SK-N-SH (cell line): ENCODE measurements around the gene FAM229B. TPM values are rescaled to one million over a fixed set of nuclear protein-coding genes. Genes with fewer than 3 reads are reported as not detected.

Experiments used
- CTCF ChIA-PET: fragments of 300-600, 350-600 bp; formaldehyde crosslinking; extraction: SDS; loops from one replicate; lab custom pipeline; 2021; lab: Yijun Ruan, JAX
- POLR2A ChIA-PET: fragments of 350-600 bp; sonication (Branson Sonifier 250); formaldehyde crosslinking; extraction: SDS; loops from one replicate; lab custom pipeline; 2020; ENCODE audit warnings: antibody characterized with exemption, inconsistent platforms; lab: Yijun Ruan, JAX
- DNase-seq: peaks from one replicate; pipeline ENCODE4 v3.0.0; 2012
- H2AFZ ChIP-seq: fragments of 200-600 bp; sonication (generic); 2 replicates; pipeline ENCODE4 v1.8.1; 2016; ENCODE audit warnings: antibody characterized with exemption, mild to moderate bottlenecking, low read depth
- H3F3A ChIP-seq: fragments of 200-600 bp; sonication (generic); replicated peaks from 2 replicates; pipeline ENCODE3; 2016; ENCODE audit warnings: antibody characterized with exemption, mild to moderate bottlenecking; ENCODE audit not compliant: insufficient read depth
- H3K27ac ChIP-seq, 2 experiments: fragments of 200-500 bp in 1 of 2; fragments of 200-600 bp in 1 of 2; sonication (Bioruptor generic) in 1 of 2; sonication (generic), shearing (Covaris generic) in 1 of 2; 2 replicates each; pipeline versions ENCODE4 v1.5.1 to v1.6.1; 2014 to 2016; ENCODE audit warnings: low read depth in 2 of 2, inconsistent platforms in 1 of 2, low read length in 1 of 2, mild to moderate bottlenecking in 1 of 2, mixed read lengths in 1 of 2
- H3K27me3 ChIP-seq: fragments of 200-600 bp; sonication (generic), shearing (Covaris generic); 2 replicates; pipeline ENCODE4 v1.6.1; 2016; ENCODE audit warnings: mixed run types; ENCODE audit not compliant: insufficient read depth
- H3K36me3 ChIP-seq, 2 experiments: fragments of 200-500 bp in 1 of 2; fragments of 200-600 bp in 1 of 2; sonication (Bioruptor generic) in 1 of 2; sonication (generic) in 1 of 2; replicated peaks in 1 of 2; 2 replicates each; pipeline versions ENCODE3 to v1.5.1; 2014 to 2016; ENCODE audit warnings: low read length in 1 of 2, mild to moderate bottlenecking in 1 of 2; ENCODE audit not compliant: insufficient read depth in 2 of 2, control insufficient read depth in 1 of 2
- H3K4me1 ChIP-seq, 2 experiments: fragments of 200-500 bp in 1 of 2; fragments of 200-600 bp in 1 of 2; sonication (Bioruptor generic) in 1 of 2; sonication (generic), shearing (Covaris generic) in 1 of 2; 2 replicates each; pipeline versions ENCODE4 v1.5.1 to v1.6.1; 2014 to 2016; ENCODE audit warnings: low read depth in 1 of 2, low read length in 1 of 2, mixed run types in 1 of 2; ENCODE audit not compliant: insufficient read depth in 2 of 2, control insufficient read depth in 1 of 2
- H3K4me2 ChIP-seq: fragments of 200-600 bp; sonication (generic), shearing (Covaris generic); 2 replicates; pipeline ENCODE4 v1.6.1; 2017; ENCODE audit warnings: mixed run types
- H3K4me3 ChIP-seq, 2 experiments: fragments of 200-500 bp in 1 of 2; fragments of 200-600 bp in 1 of 2; sonication (Bioruptor generic) in 1 of 2; sonication (generic), shearing (Covaris generic) in 1 of 2; 2 replicates each; pipeline versions ENCODE4 v1.5.1 to v1.8.1; 2014 to 2016; ENCODE audit warnings: low read depth in 2 of 2, inconsistent platforms in 1 of 2, low read length in 1 of 2, mild to moderate bottlenecking in 1 of 2, mixed read lengths in 1 of 2, moderate library complexity in 1 of 2
- H3K79me2 ChIP-seq: fragments of 200-600 bp; sonication (generic); 2 replicates; pipeline ENCODE4 v1.8.1; 2017; ENCODE audit warnings: mild to moderate bottlenecking; ENCODE audit not compliant: insufficient read depth
- H3K9ac ChIP-seq: fragments of 200-600 bp; sonication (generic); 2 replicates; pipeline ENCODE4 v1.6.1; 2017; ENCODE audit warnings: mixed run types
- H3K9me2 ChIP-seq: fragments of 200-600 bp; sonication (generic); 2 replicates; pipeline ENCODE4 v1.6.1; 2017; ENCODE audit warnings: mixed run types
- H3K9me3 ChIP-seq: fragments of 200-600 bp; sonication (generic); 2 replicates; pipeline ENCODE4 v1.6.1; 2017; ENCODE audit warnings: mixed run types, mild to moderate bottlenecking, moderate library complexity
- H4K20me1 ChIP-seq: fragments of 200-600 bp; sonication (generic); 2 replicates; pipeline ENCODE4 v1.6.1; 2017; ENCODE audit warnings: mild to moderate bottlenecking, mixed run types; ENCODE audit not compliant: insufficient read depth
- ELF1 ChIP-seq: IDR thresholded peaks from 2 replicates; pipeline ENCODE4 v1.4.0; 2012
- EZH2phosphoT487 ChIP-seq: fragments of 200-600 bp; sonication (generic); IDR thresholded peaks from 2 replicates; pipeline ENCODE4 v1.6.1; 2017; ENCODE audit warnings: low read depth, mixed run types, mild to moderate bottlenecking, antibody characterized with exemption, moderate library complexity, borderline replicate concordance
- FOXM1 ChIP-seq: IDR thresholded peaks from 2 replicates; pipeline ENCODE4 v1.4.0; 2012; ENCODE audit warnings: low read depth, mild to moderate bottlenecking
- GABPA ChIP-seq: IDR thresholded peaks from 2 replicates; pipeline ENCODE4 v1.4.0; 2012; ENCODE audit warnings: low read depth, mild to moderate bottlenecking
- GATA2 ChIP-seq: sonication (generic); formaldehyde crosslinking; IDR thresholded peaks from 2 replicates; pipeline ENCODE4 v1.5.0; 2020; ENCODE audit warnings: mild to moderate bottlenecking, missing genetic modification reagents
- POLR2AphosphoS5 ChIP-seq: IDR thresholded peaks from 2 replicates; pipeline ENCODE4 v1.6.1; 2012; ENCODE audit warnings: low read depth, low read length
- RAD21 ChIP-seq: IDR thresholded peaks from 2 replicates; pipeline ENCODE4 v1.6.1; 2012; ENCODE audit warnings: mild to moderate bottlenecking, low read length
- RCOR1 ChIP-seq: fragments of 150-350 bp; IDR thresholded peaks from 2 replicates; pipeline ENCODE4 v1.6.1; 2017; ENCODE audit warnings: antibody characterized with exemption, low read length
- RXRA ChIP-seq: IDR thresholded peaks from 2 replicates; pipeline ENCODE4 v1.4.0; 2012; ENCODE audit warnings: low read depth, mild to moderate bottlenecking, borderline replicate concordance
- WGBS: methylation state at CpG from one replicate; pipeline ENCODE4 v1.1.6; 2017; ENCODE audit warnings: low lambda C conversion rate; 5-methylcytosine and 5-hydroxymethylcytosine counted together
- polyA plus RNA-seq, 3 experiments: library from polyadenylated mRNA; depleted of rRNA; stranded (reverse); fragments of >200 nt; gene quantifications; 2 replicates each; pipeline ENCODE4 v1.2.3, GENCODE V29; 2012
- TF ChIP-seq, protein P1 (sequence below): IDR thresholded peaks from 2 replicates; pipeline ENCODE4 v1.4.0; 2012; ENCODE audit warnings: low read depth, borderline replicate concordance
- TF ChIP-seq, protein P2 (sequence below): IDR thresholded peaks from 2 replicates; pipeline ENCODE4; 2012
- TF ChIP-seq, protein P3 (sequence below): fragments of 200-600 bp; sonication (generic); IDR thresholded peaks from 2 replicates; pipeline ENCODE4 v1.6.1; 2017; ENCODE audit warnings: antibody characterized with exemption, mild to moderate bottlenecking, moderate library complexity

The FAM229B gene
- polyA plus RNA-seq, 1 of the 3 experiments (the other 2 are of a cell fraction) = 15.9 TPM

GRCh38 chr6:112114577-112115223, 27.3 kb downstream of the FAM229B start:
- TF ChIP-seq FOXM1 (no peak), RCOR1 (no peak), ELF1 (no peak), GABPA (no peak), RAD21 (no peak), GATA2 (CRISPR knock-in tag) (no peak), EZH2phosphoT487 (no peak), POLR2AphosphoS5 (no peak)
- TF ChIP-seq, protein P1, sequence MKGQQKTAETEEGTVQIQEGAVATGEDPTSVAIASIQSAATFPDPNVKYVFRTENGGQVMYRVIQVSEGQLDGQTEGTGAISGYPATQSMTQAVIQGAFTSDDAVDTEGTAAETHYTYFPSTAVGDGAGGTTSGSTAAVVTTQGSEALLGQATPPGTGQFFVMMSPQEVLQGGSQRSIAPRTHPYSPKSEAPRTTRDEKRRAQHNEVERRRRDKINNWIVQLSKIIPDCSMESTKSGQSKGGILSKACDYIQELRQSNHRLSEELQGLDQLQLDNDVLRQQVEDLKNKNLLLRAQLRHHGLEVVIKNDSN = no peak
- TF ChIP-seq, protein P2, sequence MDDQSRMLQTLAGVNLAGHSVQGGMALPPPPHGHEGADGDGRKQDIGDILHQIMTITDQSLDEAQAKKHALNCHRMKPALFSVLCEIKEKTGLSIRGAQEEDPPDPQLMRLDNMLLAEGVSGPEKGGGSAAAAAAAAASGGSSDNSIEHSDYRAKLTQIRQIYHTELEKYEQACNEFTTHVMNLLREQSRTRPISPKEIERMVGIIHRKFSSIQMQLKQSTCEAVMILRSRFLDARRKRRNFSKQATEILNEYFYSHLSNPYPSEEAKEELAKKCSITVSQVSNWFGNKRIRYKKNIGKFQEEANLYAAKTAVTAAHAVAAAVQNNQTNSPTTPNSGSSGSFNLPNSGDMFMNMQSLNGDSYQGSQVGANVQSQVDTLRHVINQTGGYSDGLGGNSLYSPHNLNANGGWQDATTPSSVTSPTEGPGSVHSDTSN = no peak
- TF ChIP-seq, protein P3, sequence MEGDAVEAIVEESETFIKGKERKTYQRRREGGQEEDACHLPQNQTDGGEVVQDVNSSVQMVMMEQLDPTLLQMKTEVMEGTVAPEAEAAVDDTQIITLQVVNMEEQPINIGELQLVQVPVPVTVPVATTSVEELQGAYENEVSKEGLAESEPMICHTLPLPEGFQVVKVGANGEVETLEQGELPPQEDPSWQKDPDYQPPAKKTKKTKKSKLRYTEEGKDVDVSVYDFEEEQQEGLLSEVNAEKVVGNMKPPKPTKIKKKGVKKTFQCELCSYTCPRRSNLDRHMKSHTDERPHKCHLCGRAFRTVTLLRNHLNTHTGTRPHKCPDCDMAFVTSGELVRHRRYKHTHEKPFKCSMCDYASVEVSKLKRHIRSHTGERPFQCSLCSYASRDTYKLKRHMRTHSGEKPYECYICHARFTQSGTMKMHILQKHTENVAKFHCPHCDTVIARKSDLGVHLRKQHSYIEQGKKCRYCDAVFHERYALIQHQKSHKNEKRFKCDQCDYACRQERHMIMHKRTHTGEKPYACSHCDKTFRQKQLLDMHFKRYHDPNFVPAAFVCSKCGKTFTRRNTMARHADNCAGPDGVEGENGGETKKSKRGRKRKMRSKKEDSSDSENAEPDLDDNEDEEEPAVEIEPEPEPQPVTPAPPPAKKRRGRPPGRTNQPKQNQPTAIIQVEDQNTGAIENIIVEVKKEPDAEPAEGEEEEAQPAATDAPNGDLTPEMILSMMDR = no peak
- no peak overlapping the region for H3K4me2 ChIP-seq
- H3K79me2 ChIP-seq = no peaks in the 10 kb centered on the region
- H2AFZ ChIP-seq = no peak overlapping the region
- H3K27ac ChIP-seq = no peak overlapping the region
- no peak for DNase-seq
- ChIA-PET POLR2A (no interaction called here), CTCF (interaction anchor here (1.4 kb wide), 1 partner anchor 11 kb away, joined by 5 read pairs; no protein-coding TSS in a partner anchor)
- no peaks in the 10 kb centered on the region for H3K9me3 ChIP-seq
- H3K9me2 ChIP-seq = no peaks in the 10 kb centered on the region
- no peak overlapping the region for H3K9ac ChIP-seq
- no peaks in the 10 kb centered on the region for H3F3A ChIP-seq
- H4K20me1 ChIP-seq = no peaks in the 10 kb centered on the region
- no peak overlapping the region for H3K4me3 ChIP-seq
- no peaks in the 10 kb centered on the region for H3K27me3 ChIP-seq
- WGBS = 91% methylated on average over 3 of the region's 3 CpGs
- peaks cover 0 to 39% of the 10 kb centered on the region in 2 experiments for H3K36me3 ChIP-seq
- H3K4me1 ChIP-seq = peaks cover 0 to 8% of the 10 kb centered on the region in 2 experiments; a peak in 2 of 4 replicates

- H3K27ac ChIP-seq = no peak overlapping the region
- TF ChIP-seq, protein P3 = 0 out of 2 replicates have a peak, but pooled peaks have one; percentile 8
- no peak for TF ChIP-seq RXRA
- TF ChIP-seq, protein P2 = no peak
- DNase-seq = no peak
- H3F3A ChIP-seq = no peaks in the 10 kb centered on the region
- peaks cover 0 to 8% of the 10 kb centered on the region in 2 experiments; a peak in 2 of 4 replicates for H3K4me1 ChIP-seq
- H3K9me3 ChIP-seq = no peaks in the 10 kb centered on the region
- H4K20me1 ChIP-seq = no peaks in the 10 kb centered on the region
- no peak overlapping the region for H3K9ac ChIP-seq
- WGBS = 100% methylated on average over 1 of the region's 1 CpG
- no peaks in the 10 kb centered on the region for H3K79me2 ChIP-seq
- no peak overlapping the region for H3K4me2 ChIP-seq
- ChIA-PET CTCF (interaction anchor here (1.1 to 1.4 kb wide), 2 partner anchors 9 to 26 kb away, joined by 3 to 5 read pairs; no protein-coding TSS in a partner anchor), POLR2A (no interaction called here)
- H2AFZ ChIP-seq = no peak overlapping the region; the same call in 1 of the 2 replicates
- no peak overlapping the region for H3K4me3 ChIP-seq
- no peaks in the 10 kb centered on the region for H3K27me3 ChIP-seq
- H3K9me2 ChIP-seq = no peaks in the 10 kb centered on the region
- H3K36me3 ChIP-seq = peaks cover 0 to 45% of the 10 kb centered on the region in 2 experiments
These were observed 28.8 kb downstream of the FAM229B start for GRCh38 chr6:112116221-112116620.
